H9 (cell line): ENCODE results near the gene MSN. TPM values are rescaled to one million over a fixed set of nuclear protein-coding genes. Genes with fewer than 3 reads are reported as not detected.

Experiments
- DNase-seq: peaks from one replicate; pipeline ENCODE4 v3.0.0-alpha.2; 2017
- H2AFZ ChIP-seq: one replicate; pipeline ENCODE4 v1.6.1; 2013; ENCODE audit warnings: mild to moderate bottlenecking, low read length, control low read depth, moderate library complexity
- H2AK5ac ChIP-seq: 2 replicates; pipeline ENCODE4 v1.6.1; 2013; ENCODE audit warnings: low read length, control low read depth, mixed read lengths; ENCODE audit not compliant: insufficient read length
- H2BK120ac ChIP-seq: one replicate; pipeline ENCODE4 v1.6.1; 2013; ENCODE audit warnings: low read depth, mild to moderate bottlenecking, low read length, control low read depth, inconsistent platforms; ENCODE audit not compliant: poor library complexity, severe bottlenecking
- H2BK12ac ChIP-seq: 2 replicates; pipeline ENCODE4 v1.6.1; 2013; ENCODE audit warnings: low read length, control low read depth, mixed read lengths, low read depth; ENCODE audit not compliant: insufficient read length
- H2BK15ac ChIP-seq: 2 replicates; pipeline ENCODE4 v1.6.1; 2013; ENCODE audit warnings: low read depth, low read length, control low read depth
- H2BK20ac ChIP-seq: one replicate; pipeline ENCODE4 v1.6.1; 2013; ENCODE audit warnings: low read depth, mild to moderate bottlenecking, low read length, control low read depth, inconsistent platforms; ENCODE audit not compliant: poor library complexity, severe bottlenecking
- H2BK5ac ChIP-seq: 2 replicates; pipeline ENCODE4 v1.6.1; 2013; ENCODE audit warnings: low read length, control low read depth, mixed read lengths; ENCODE audit not compliant: insufficient read length
- H3K14ac ChIP-seq: 2 replicates; pipeline ENCODE4 v1.6.1; 2013; ENCODE audit warnings: low read length, control low read depth; ENCODE audit not compliant: insufficient read depth
- H3K18ac ChIP-seq: 2 replicates; pipeline ENCODE4 v1.6.1; 2013; ENCODE audit warnings: low read depth, mild to moderate bottlenecking, mixed read lengths, low read length, control low read depth; ENCODE audit not compliant: insufficient read length
- H3K23ac ChIP-seq: 2 replicates; pipeline ENCODE4 v1.6.1; 2013; ENCODE audit warnings: low read length, control low read depth, mixed read lengths, low read depth; ENCODE audit not compliant: insufficient read length
- H3K23me2 ChIP-seq: 2 replicates; pipeline ENCODE4 v1.6.1; 2013; ENCODE audit warnings: low read depth, mild to moderate bottlenecking, mixed read lengths, low read length, control low read depth; ENCODE audit not compliant: insufficient read length, poor library complexity, severe bottlenecking
- H3K27ac ChIP-seq: 2 replicates; pipeline ENCODE4 v1.5.1; 2013; ENCODE audit warnings: low read length, control low read depth, mixed read lengths, low read depth; ENCODE audit not compliant: insufficient read length
- H3K27me3 ChIP-seq: 2 replicates; pipeline ENCODE4 v1.6.1; 2013; ENCODE audit warnings: low read length, control low read depth, inconsistent platforms; ENCODE audit not compliant: insufficient read depth
- H3K4ac ChIP-seq: 2 replicates; pipeline ENCODE4 v1.6.1; 2013; ENCODE audit warnings: low read depth, mild to moderate bottlenecking, control low read depth, inconsistent platforms, low read length, moderate library complexity
- H3K4me1 ChIP-seq: 2 replicates; pipeline ENCODE4 v1.6.1; 2013; ENCODE audit warnings: low read length, control low read depth, inconsistent platforms; ENCODE audit not compliant: insufficient read depth
- H3K4me2 ChIP-seq: 2 replicates; pipeline ENCODE4 v1.6.1; 2013; ENCODE audit warnings: low read length, control low read depth, mixed read lengths; ENCODE audit not compliant: insufficient read length, insufficient read depth
- H3K56ac ChIP-seq: 2 replicates; pipeline ENCODE4 v1.6.1; 2013; ENCODE audit warnings: low read depth, mild to moderate bottlenecking, mixed read lengths, low read length, control low read depth; ENCODE audit not compliant: insufficient read length
- H3K79me1 ChIP-seq: 2 replicates; pipeline ENCODE4 v1.6.1; 2013; ENCODE audit warnings: low read depth, mild to moderate bottlenecking, moderate library complexity, low read length, control low read depth, inconsistent platforms; ENCODE audit not compliant: insufficient read depth, poor library complexity, severe bottlenecking
- H3K79me2 ChIP-seq: 2 replicates; pipeline ENCODE4 v1.6.1; 2013; ENCODE audit warnings: low read length, control low read depth, inconsistent platforms; ENCODE audit not compliant: insufficient read depth
- H3K9ac ChIP-seq: 2 replicates; pipeline ENCODE4 v1.6.1; 2013; ENCODE audit warnings: low read length, control low read depth, mixed read lengths; ENCODE audit not compliant: insufficient read length; ENCODE audit errors: extremely low read depth
- H3K9me3 ChIP-seq: one replicate; pipeline ENCODE4 v1.6.1; 2013; ENCODE audit warnings: low read depth, low read length, inconsistent platforms; ENCODE audit not compliant: control insufficient read depth
- H3T11ph ChIP-seq: one replicate; pipeline ENCODE4 v1.6.1; 2013; ENCODE audit warnings: mild to moderate bottlenecking, low read length, control low read depth, inconsistent platforms
- H4K20me1 ChIP-seq: one replicate; pipeline ENCODE4 v1.6.1; 2013; ENCODE audit not compliant: control insufficient read depth, insufficient read length, insufficient read depth
- H4K5ac ChIP-seq: 2 replicates; pipeline ENCODE4 v1.6.1; 2013; ENCODE audit warnings: low read depth, mild to moderate bottlenecking, mixed read lengths, low read length, control low read depth; ENCODE audit not compliant: insufficient read length
- H4K8ac ChIP-seq: replicated peaks from 2 replicates; pipeline ENCODE4 v1.6.1; 2013; ENCODE audit warnings: low read length, control low read depth, mixed read lengths, low read depth; ENCODE audit not compliant: insufficient read length
- H4K91ac ChIP-seq: 2 replicates; pipeline ENCODE4 v1.6.1; 2013; ENCODE audit warnings: low read depth, mild to moderate bottlenecking, moderate library complexity, mixed read lengths, low read length, control low read depth; ENCODE audit not compliant: insufficient read length
- H3K27ac Mint-ChIP-seq, 3 experiments: 2 replicates in 2 of 3; 3 replicates in 1 of 3; pipeline ENCODE4 v1.8.0; 2020 to 2021; ENCODE audit warnings: mixed read lengths in 3 of 3, mild to moderate bottlenecking in 1 of 3, moderate library complexity in 1 of 3
- H3K27me3 Mint-ChIP-seq: 2 replicates; pipeline ENCODE4 v1.8.0; 2021; ENCODE audit warnings: low read depth, mild to moderate bottlenecking, moderate library complexity, mixed read lengths
- H3K36me3 Mint-ChIP-seq, 3 experiments: 2 replicates in 2 of 3; 3 replicates in 1 of 3; pipeline ENCODE4 v1.8.0; 2020 to 2021; ENCODE audit warnings: low read depth in 3 of 3, mixed read lengths in 3 of 3; ENCODE audit not compliant: insufficient read depth in 1 of 3
- H3K4me1 Mint-ChIP-seq, 2 experiments: 2 replicates each; pipeline ENCODE4 v1.8.0; 2020; ENCODE audit warnings: mixed read lengths in 2 of 2
- H3K4me3 Mint-ChIP-seq, 2 experiments: 2 replicates in 1 of 2; 3 replicates in 1 of 2; pipeline ENCODE4 v1.8.0; 2020 to 2021; ENCODE audit warnings: mild to moderate bottlenecking in 2 of 2, mixed read lengths in 2 of 2, moderate library complexity in 1 of 2
- H3K9me3 Mint-ChIP-seq, 2 experiments: 2 replicates in 1 of 2; 3 replicates in 1 of 2; pipeline ENCODE4 v1.8.0; 2020; ENCODE audit warnings: mild to moderate bottlenecking in 2 of 2, mixed read lengths in 2 of 2, moderate library complexity in 1 of 2
- CTCF ChIP-seq: fragments of 200-600 bp; sonication (generic); conservative IDR thresholded peaks from 3 replicates; pipeline ENCODE4 v1.8.0; 2021; ENCODE audit warnings: antibody characterized with exemption, mild to moderate bottlenecking
- WGBS: extraction: QIAGEN DNeasy Blood & Tissue Kit; methylation state at CpG from one replicate; pipeline ENCODE4 v1.1.7; 2013; ENCODE audit warnings: missing lambda C conversion rate, low lambda C conversion rate, mixed read lengths; ENCODE audit not compliant: insufficient read length; ENCODE audit errors: extremely low coverage; 5-methylcytosine and 5-hydroxymethylcytosine counted together
- total RNA-seq: library from RNA; stranded (reverse); gene quantifications from 2 replicates; pipeline ENCODE4 v1.2.1, GENCODE V29; 2021

The MSN gene
- total RNA-seq, 1 experiment from 2014 or later: 126 TPM

- H3K9ac ChIP-seq: no peak overlapping the region
- no peak overlapping the region for H2BK15ac ChIP-seq
- WGBS: no CpG with 5 or more reads among the region's 3 CpGs
- H2BK20ac ChIP-seq: no peak overlapping the region
- no peak overlapping the region for H3K4me3 Mint-ChIP-seq
- H3K9me3 ChIP-seq: peaks cover 31% of the 10 kb centered on the region
- H3K27me3 Mint-ChIP-seq: no peaks in the 10 kb centered on the region; the same call in 1 of the 2 replicates
- H3K4ac ChIP-seq: no peak overlapping the region
- DNase-seq: no peak
- no peak overlapping the region for H3K27ac ChIP-seq
- H3T11ph ChIP-seq: no peak overlapping the region
- peaks cover 17% of the 10 kb centered on the region; the same call in 1 of the 2 replicates for H3K79me2 ChIP-seq
- no peaks in the 10 kb centered on the region; the same call in 1 of the 2 replicates for H3K4me1 ChIP-seq
- no peak for TF ChIP-seq CTCF
- no peak overlapping the region for H2BK120ac ChIP-seq
- no peak overlapping the region for H3K56ac ChIP-seq
- no peak overlapping the region for H3K4me2 ChIP-seq
- no peak overlapping the region for H2AFZ ChIP-seq
- H4K8ac ChIP-seq: no peak overlapping the region
- H4K91ac ChIP-seq: no peak overlapping the region
- H3K23ac ChIP-seq: no peak overlapping the region
- no peaks in the 10 kb centered on the region for H3K23me2 ChIP-seq
- H3K4me1 Mint-ChIP-seq: peaks cover 8 to 17% of the 10 kb centered on the region in 2 experiments; a peak in 3 of 4 replicates
- peaks cover 69 to 82% of the 10 kb centered on the region in 2 experiments for H3K9me3 Mint-ChIP-seq
- peaks cover 6 to 18% (median 7%) of the 10 kb centered on the region in 3 experiments for H3K36me3 Mint-ChIP-seq
- H4K5ac ChIP-seq: no peak overlapping the region
- no peak overlapping the region for H2AK5ac ChIP-seq
- H2BK12ac ChIP-seq: no peak overlapping the region
- no peaks in the 10 kb centered on the region for H3K79me1 ChIP-seq
- no peak overlapping the region; a peak in 1 of 7 replicates for H3K27ac Mint-ChIP-seq
- H3K18ac ChIP-seq: no peak overlapping the region
- no peak overlapping the region for H2BK5ac ChIP-seq
- no peaks in the 10 kb centered on the region for H3K27me3 ChIP-seq
- H4K20me1 ChIP-seq: no peaks in the 10 kb centered on the region
- H3K14ac ChIP-seq: no peak overlapping the region
Observed at GRCh38 chrX:65688403-65688871, 21.0 kb downstream of the MSN start.
